Fibroblast of lung (primary cell): Measurements from ENCODE around the gene RPUSD3. TPM values are rescaled to one million over a fixed set of nuclear protein-coding genes. Genes with fewer than 3 reads are reported as not detected.

ENCODE experiments used
- DNase-seq, 2 donors: peaks; one replicate each; pipeline versions ENCODE4 v3.0.0 to v3.0.0-alpha.2; 2010; ENCODE audit warnings: low read depth in 2 of 2
- H2AFZ ChIP-seq: 2 replicates; pipeline ENCODE4 v1.5.1; 2012; ENCODE audit warnings: low read length, control low read depth, inconsistent platforms
- H3K27ac ChIP-seq: 2 replicates; pipeline ENCODE4 v1.5.1; 2011; ENCODE audit warnings: low read length, control low read depth; ENCODE audit not compliant: insufficient read depth
- H3K27me3 ChIP-seq: 2 replicates; pipeline ENCODE4 v1.5.1; 2011; ENCODE audit warnings: mild to moderate bottlenecking, low read length; ENCODE audit not compliant: control insufficient read depth, insufficient read depth
- H3K36me3 ChIP-seq: 2 replicates; pipeline ENCODE4 v1.5.1; 2011; ENCODE audit warnings: low read length; ENCODE audit not compliant: control insufficient read depth, insufficient read depth
- H3K4me1 ChIP-seq: 2 replicates; pipeline ENCODE4 v1.5.1; 2011; ENCODE audit warnings: low read length; ENCODE audit not compliant: control insufficient read depth, insufficient read depth; ENCODE audit errors: extremely low read depth
- H3K4me2 ChIP-seq: 2 replicates; pipeline ENCODE4 v1.5.1; 2011; ENCODE audit warnings: low read length, control low read depth; ENCODE audit not compliant: insufficient read depth; ENCODE audit errors: extremely low read depth
- H3K4me3 ChIP-seq, 4 experiments: fragments of 200-600 bp in 1 of 4; sonication (generic) in 1 of 4; replicated peaks in 1 of 4; 2 replicates each; pipeline ENCODE4 v1.5.1; 2011 to 2016; ENCODE audit warnings: low read length in 4 of 4, low read depth in 3 of 4, mild to moderate bottlenecking in 3 of 4, control low read depth in 2 of 4, inconsistent platforms in 1 of 4, mixed read lengths in 1 of 4; ENCODE audit not compliant: insufficient read depth in 1 of 4; ENCODE audit errors: control extremely low read depth in 1 of 4
- H3K79me2 ChIP-seq: 2 replicates; pipeline ENCODE4 v1.5.1; 2012; ENCODE audit warnings: mild to moderate bottlenecking, low read length, inconsistent platforms; ENCODE audit not compliant: control insufficient read depth, insufficient read depth
- H3K9ac ChIP-seq: 2 replicates; pipeline ENCODE4 v1.5.1; 2011; ENCODE audit warnings: mild to moderate bottlenecking, low read length, control low read depth; ENCODE audit not compliant: insufficient read depth
- H3K9me3 ChIP-seq: 2 replicates; pipeline ENCODE4 v1.5.1; 2012; ENCODE audit warnings: low read depth, low read length; ENCODE audit not compliant: control insufficient read depth, insufficient read depth
- H4K20me1 ChIP-seq: 2 replicates; pipeline ENCODE4 v1.5.1; 2011; ENCODE audit warnings: low read length; ENCODE audit not compliant: control insufficient read depth, insufficient read depth; ENCODE audit errors: extremely low read depth
- EZH2 ChIP-seq: IDR thresholded peaks from 2 replicates; pipeline ENCODE4 v1.5.1; 2012; ENCODE audit warnings: low read length, control low read depth, mild to moderate bottlenecking; ENCODE audit errors: missing control alignments
- polyA minus RNA-seq: library from RNA; depleted of rRNA, polyadenylated mRNA; stranded (reverse); fragments of >200 nt; gene quantifications from 2 replicates; pipeline ENCODE4 v1.2.3, GENCODE V29; 2011; ENCODE audit warnings: low replicate concordance
- polyA plus RNA-seq, 2 donors: library from polyadenylated mRNA; depleted of rRNA in 1 of 2; stranded (reverse) in 1 of 2; unstranded in 1 of 2; fragments of >200 nt; gene quantifications; 2 replicates each; pipeline ENCODE4 v1.2.1, GENCODE V29; 2011 to 2012; ENCODE audit warnings: missing spikeins in 1 of 2
- total RNA-seq: library from RNA; depleted of rRNA; stranded (reverse); fragments of >200 nt; gene quantifications from 2 replicates; pipeline ENCODE4 v1.2.1, GENCODE V29; 2014
- TF ChIP-seq, protein P1 (sequence below), 2 donors: IDR thresholded peaks in 1 of 2; conservative IDR thresholded peaks in 1 of 2; 1 replicate in 1 of 2; 2 replicates in 1 of 2; pipeline ENCODE4 v1.5.1; 2011 to 2012; ENCODE audit warnings: low read length in 2 of 2, control low read depth in 1 of 2, inconsistent platforms in 1 of 2, low read depth in 1 of 2, mild to moderate bottlenecking in 1 of 2

The RPUSD3 gene, protein sequence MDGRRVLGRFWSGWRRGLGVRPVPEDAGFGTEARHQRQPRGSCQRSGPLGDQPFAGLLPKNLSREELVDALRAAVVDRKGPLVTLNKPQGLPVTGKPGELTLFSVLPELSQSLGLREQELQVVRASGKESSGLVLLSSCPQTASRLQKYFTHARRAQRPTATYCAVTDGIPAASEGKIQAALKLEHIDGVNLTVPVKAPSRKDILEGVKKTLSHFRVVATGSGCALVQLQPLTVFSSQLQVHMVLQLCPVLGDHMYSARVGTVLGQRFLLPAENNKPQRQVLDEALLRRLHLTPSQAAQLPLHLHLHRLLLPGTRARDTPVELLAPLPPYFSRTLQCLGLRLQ
- 16.2 and 22.1 TPM in 2 replicates for total RNA-seq
- 17.3 and 29.9 TPM in 2 replicates for polyA plus RNA-seq
- polyA plus RNA-seq (2012), result 19.7 and 35.4 TPM in 2 replicates
- polyA minus RNA-seq, result 26.0 and 51.6 TPM in 2 replicates

DNA sequence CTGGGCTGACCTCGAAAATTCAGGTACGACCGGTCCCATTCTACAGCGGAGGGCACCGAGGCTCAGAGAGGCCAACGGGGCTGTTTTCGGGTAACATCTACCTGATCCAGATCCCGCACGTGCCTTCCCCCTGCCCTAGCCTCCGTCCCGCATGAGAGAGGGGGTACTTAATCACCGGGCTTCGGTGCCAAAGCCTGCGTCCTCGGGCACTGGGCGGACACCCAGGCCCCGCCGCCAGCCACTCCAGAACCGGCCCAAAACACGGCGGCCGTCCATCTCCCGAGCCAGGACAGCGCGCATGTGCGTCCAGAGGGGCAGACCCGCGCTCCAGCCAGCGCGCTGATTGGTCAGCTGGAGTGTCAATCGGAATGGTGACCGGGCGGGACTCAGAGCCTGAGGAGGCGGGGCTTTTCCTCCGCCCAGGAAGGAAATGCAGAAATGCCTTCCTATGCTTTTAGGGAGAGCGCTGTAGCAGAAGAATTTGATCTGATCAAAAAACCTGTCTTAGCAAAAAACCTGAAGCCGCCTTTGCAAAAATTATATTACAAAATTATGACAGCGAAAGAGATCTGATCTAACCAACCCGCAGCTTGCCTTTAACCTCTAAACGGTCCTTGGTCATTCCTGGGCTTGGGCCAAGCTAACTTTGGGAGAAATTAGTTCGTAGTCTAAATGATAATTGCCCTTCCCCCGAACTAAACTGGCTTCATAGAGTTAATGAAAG, at the start of gene RPUSD3:
TSS of gene RPUSD3 (minus strand) at position 294 of the 724 bp plus-strand sequence. CDS start at position 276, 18 bp downstream.
- DNase-seq, result peak; percentile 93 to 96
- H3K4me1 ChIP-seq, result peaks cover 4% of the 10 kb centered on the region
- peak within 1 kb of the TSS; percentile 99 for H2AFZ ChIP-seq
- peak within 1 kb of the TSS; percentile 95 for H3K4me2 ChIP-seq
- no peaks in the 10 kb centered on the region for H3K27me3 ChIP-seq
- TF ChIP-seq EZH2, result no peak
- TF ChIP-seq, protein P1, sequence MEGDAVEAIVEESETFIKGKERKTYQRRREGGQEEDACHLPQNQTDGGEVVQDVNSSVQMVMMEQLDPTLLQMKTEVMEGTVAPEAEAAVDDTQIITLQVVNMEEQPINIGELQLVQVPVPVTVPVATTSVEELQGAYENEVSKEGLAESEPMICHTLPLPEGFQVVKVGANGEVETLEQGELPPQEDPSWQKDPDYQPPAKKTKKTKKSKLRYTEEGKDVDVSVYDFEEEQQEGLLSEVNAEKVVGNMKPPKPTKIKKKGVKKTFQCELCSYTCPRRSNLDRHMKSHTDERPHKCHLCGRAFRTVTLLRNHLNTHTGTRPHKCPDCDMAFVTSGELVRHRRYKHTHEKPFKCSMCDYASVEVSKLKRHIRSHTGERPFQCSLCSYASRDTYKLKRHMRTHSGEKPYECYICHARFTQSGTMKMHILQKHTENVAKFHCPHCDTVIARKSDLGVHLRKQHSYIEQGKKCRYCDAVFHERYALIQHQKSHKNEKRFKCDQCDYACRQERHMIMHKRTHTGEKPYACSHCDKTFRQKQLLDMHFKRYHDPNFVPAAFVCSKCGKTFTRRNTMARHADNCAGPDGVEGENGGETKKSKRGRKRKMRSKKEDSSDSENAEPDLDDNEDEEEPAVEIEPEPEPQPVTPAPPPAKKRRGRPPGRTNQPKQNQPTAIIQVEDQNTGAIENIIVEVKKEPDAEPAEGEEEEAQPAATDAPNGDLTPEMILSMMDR (conservative IDR thresholded peaks at IDR 0.05 in 1 of 2, IDR thresholded peaks at IDR 0.05 in 1 of 2; ENCODE audit: low read depth in 1 of 2, low read length in 2 of 2), result no peak
- H4K20me1 ChIP-seq, result no peaks in the 10 kb centered on the region
- H3K4me3 ChIP-seq, result peak within 1 kb of the TSS; percentile 71 to 96 (median 86)
- H3K9me3 ChIP-seq, result no peaks in the 10 kb centered on the region
- H3K79me2 ChIP-seq, result no peaks in the 10 kb centered on the region
- peak within 1 kb of the TSS; percentile 71 for H3K9ac ChIP-seq
- peak within 1 kb of the TSS; percentile 79 for H3K27ac ChIP-seq
- peaks cover 6% of the 10 kb centered on the region for H3K36me3 ChIP-seq

DNA sequence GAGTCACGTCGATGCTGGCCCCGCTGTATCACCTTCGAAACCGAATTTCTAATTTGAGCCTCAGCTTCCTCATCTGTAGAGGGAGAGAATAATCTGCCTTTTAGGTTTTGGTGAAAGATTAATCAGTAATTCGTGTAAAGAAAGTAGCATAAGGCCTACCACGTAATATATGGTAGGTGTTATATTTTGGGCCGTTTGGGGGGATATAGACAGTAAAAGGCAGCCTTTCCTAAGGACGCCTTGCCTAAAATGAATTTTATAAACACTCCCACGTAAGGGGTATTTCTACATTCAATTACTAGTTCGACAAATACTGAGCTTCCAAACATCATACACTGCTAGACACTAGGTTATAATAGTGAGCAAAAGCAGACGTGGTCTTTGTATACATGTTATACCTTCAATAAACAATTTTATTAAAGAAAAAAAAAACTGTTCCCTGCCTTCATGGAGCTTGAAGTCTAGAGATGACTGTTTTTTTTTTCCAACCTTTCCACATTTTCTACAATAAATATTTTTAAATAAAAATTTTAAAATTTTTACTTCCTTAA, 47.3 kb upstream of the RPUSD3 start:
- Histone ChIP-seq H3K9ac (peak overlapping the region; percentile 97), H3K4me1 (peaks cover 3% of the 10 kb centered on the region), H3K36me3 (peaks cover 2% of the 10 kb centered on the region), H3K27ac (peak overlapping the region; percentile 93), H3K27me3 (no peaks in the 10 kb centered on the region), H3K9me3 (no peaks in the 10 kb centered on the region), H2AFZ (no peak overlapping the region), H4K20me1 (no peaks in the 10 kb centered on the region), H3K4me2 (peak overlapping the region; percentile 73), H3K79me2 (peaks cover 25% of the 10 kb centered on the region), H3K4me3 (peak overlapping the region; percentile 94 to 96 (median 96))
- TF ChIP-seq, protein P1 (conservative IDR thresholded peaks at IDR 0.05 in 1 of 2, IDR thresholded peaks at IDR 0.05 in 1 of 2; ENCODE audit: low read depth in 1 of 2, low read length in 2 of 2), result no peak
- TF ChIP-seq EZH2, result no peak
- DNase-seq, result no peak
